Effector memory CD4-positive, alpha-beta T cell (primary cell): ENCODE measurements around the gene ABLIM3.

Experiments
- DNase-seq, 3 donors: peaks; one replicate each; pipeline ENCODE4 v3.0.0-alpha.2; 2020
- H3K27ac ChIP-seq: 2 replicates; pipeline ENCODE4 v1.7.0; 2013; ENCODE audit warnings: mild to moderate bottlenecking, low read length, moderate library complexity; ENCODE audit not compliant: insufficient read depth, poor library complexity, severe bottlenecking
- H3K27me3 ChIP-seq: replicated peaks from 2 replicates; pipeline ENCODE4 v1.7.0; 2013; ENCODE audit warnings: mild to moderate bottlenecking, low read length; ENCODE audit not compliant: insufficient read depth, control insufficient read depth, poor library complexity, severe bottlenecking
- H3K36me3 ChIP-seq: 2 replicates; pipeline ENCODE4 v1.7.0; 2013; ENCODE audit warnings: mild to moderate bottlenecking, low read length, moderate library complexity; ENCODE audit not compliant: control insufficient read depth, insufficient read depth
- H3K4me1 ChIP-seq: 2 replicates; pipeline ENCODE4 v1.7.0; 2013; ENCODE audit warnings: low read length, mild to moderate bottlenecking; ENCODE audit not compliant: control insufficient read depth, insufficient read depth, poor library complexity, severe bottlenecking
- H3K4me3 ChIP-seq: 2 replicates; pipeline ENCODE4 v1.7.0; 2013; ENCODE audit warnings: low read length, low read depth, mild to moderate bottlenecking; ENCODE audit not compliant: insufficient read depth, poor library complexity, severe bottlenecking
- H3K9me3 ChIP-seq: 2 replicates; pipeline ENCODE4 v1.7.0; 2013; ENCODE audit warnings: mild to moderate bottlenecking, low read length, moderate library complexity; ENCODE audit not compliant: control insufficient read depth

The ABLIM3 gene

DNA sequence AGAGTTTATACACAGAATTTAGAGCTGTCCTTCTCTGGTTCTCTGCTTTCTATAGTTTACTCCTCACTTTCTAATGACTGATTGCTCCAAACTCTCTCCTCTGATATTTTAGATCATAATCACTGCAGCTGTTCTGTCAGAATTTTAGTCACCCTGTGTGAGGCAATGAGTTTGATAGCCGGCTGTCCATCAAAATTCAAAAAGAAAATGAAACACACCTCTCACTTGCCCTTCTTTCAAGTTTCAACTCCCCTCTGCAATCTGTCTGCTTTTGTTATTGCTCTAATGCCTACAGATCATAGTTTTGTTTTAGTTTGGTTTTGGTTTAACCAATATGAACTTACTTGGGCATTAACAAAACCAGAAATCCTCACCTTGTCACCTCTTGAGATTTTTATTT, 23.3 kb upstream of the ABLIM3 start:
- Histone ChIP-seq H3K9me3 (no peaks in the 10 kb centered on the region), H3K27me3 (peaks cover 5% of the 10 kb centered on the region), H3K27ac (no peak overlapping the region), H3K4me1 (no peaks in the 10 kb centered on the region), H3K4me3 (no peak overlapping the region), H3K36me3 (no peaks in the 10 kb centered on the region)
- DNase-seq: no peak

DNA sequence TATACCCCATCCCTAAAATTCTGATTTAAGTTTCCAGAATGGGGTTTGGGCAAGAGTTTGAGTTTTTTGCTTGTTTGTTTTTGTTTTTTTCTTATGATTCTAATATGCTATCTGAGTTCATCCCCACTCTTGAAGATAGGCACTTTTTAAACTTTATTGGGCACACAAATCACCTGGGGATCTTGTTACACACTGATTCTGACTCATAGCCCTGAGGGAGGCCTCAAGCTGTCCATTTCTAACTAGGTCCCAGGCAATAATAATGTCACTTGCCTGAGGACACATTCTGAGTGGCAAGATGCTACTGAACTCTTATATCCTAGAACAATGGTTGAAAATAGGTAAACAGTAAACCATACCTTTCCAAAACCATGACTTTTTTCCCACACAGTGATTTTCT, 22.8 kb upstream of the ABLIM3 start:
- no peak for DNase-seq
- Histone ChIP-seq H3K36me3 (no peaks in the 10 kb centered on the region), H3K27ac (no peak overlapping the region), H3K27me3 (peaks cover 5% of the 10 kb centered on the region), H3K4me3 (no peak overlapping the region), H3K4me1 (no peaks in the 10 kb centered on the region), H3K9me3 (no peaks in the 10 kb centered on the region)

GRCh38 chr5:149121145-149121544, 20.1 kb upstream of the ABLIM3 start:
- Histone ChIP-seq H3K27ac (no peak overlapping the region), H3K9me3 (no peaks in the 10 kb centered on the region), H3K4me1 (no peaks in the 10 kb centered on the region), H3K27me3 (peaks cover 5% of the 10 kb centered on the region), H3K36me3 (no peaks in the 10 kb centered on the region), H3K4me3 (no peak overlapping the region)
- no peak for DNase-seq

GRCh38 chr5:149123211-149123610, 18.1 kb upstream of the ABLIM3 start:
- Histone ChIP-seq H3K36me3 (no peaks in the 10 kb centered on the region), H3K4me3 (no peak overlapping the region), H3K9me3 (no peaks in the 10 kb centered on the region), H3K27me3 (peaks cover 5% of the 10 kb centered on the region), H3K27ac (no peak overlapping the region), H3K4me1 (no peaks in the 10 kb centered on the region)
- DNase-seq: no peak

DNA sequence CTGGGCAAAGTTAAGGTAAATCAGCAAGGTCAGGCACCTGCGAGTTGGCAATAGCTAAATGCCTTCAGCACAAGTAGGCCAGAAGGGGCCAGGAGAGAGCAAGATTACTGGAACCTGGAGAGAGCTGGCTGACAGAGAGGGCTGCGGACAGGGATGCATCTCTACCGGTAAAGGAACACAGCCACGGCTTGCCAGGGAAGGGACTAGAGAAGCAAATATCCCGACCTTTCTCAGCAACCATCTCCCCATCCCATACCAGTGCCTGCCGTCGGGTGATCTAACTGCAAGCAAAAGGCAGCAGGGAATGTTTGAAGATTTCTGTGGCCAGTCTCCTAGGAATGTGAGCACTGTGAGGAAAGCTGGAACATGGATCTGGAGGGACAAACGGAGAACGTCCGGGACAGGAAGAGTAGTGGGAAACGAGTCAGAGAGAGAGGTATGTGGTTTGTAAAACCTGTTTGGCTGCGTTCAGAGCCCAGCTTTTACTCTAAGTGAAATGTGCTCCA, 15.9 kb upstream of the ABLIM3 start:
- no peak overlapping the region for H3K4me3 ChIP-seq
- no peaks in the 10 kb centered on the region for H3K9me3 ChIP-seq
- no peaks in the 10 kb centered on the region for H3K4me1 ChIP-seq
- H3K27me3 ChIP-seq: no peaks in the 10 kb centered on the region
- DNase-seq: no peak
- H3K36me3 ChIP-seq: no peaks in the 10 kb centered on the region
- no peak overlapping the region for H3K27ac ChIP-seq

- no peak for DNase-seq
- H3K36me3 ChIP-seq: no peaks in the 10 kb centered on the region
- no peaks in the 10 kb centered on the region for H3K27me3 ChIP-seq
- H3K9me3 ChIP-seq: no peaks in the 10 kb centered on the region
- H3K4me3 ChIP-seq: no peak overlapping the region
- H3K27ac ChIP-seq: no peak overlapping the region
- H3K4me1 ChIP-seq: no peaks in the 10 kb centered on the region
Measured at GRCh38 chr5:149126906-149127305, 14.4 kb upstream of the ABLIM3 start.

GRCh38 chr5:149127394-149127955, 13.8 kb upstream of the ABLIM3 start:
- Histone ChIP-seq H3K4me1 (no peaks in the 10 kb centered on the region), H3K4me3 (no peak overlapping the region), H3K36me3 (no peaks in the 10 kb centered on the region), H3K27ac (no peak overlapping the region), H3K27me3 (no peaks in the 10 kb centered on the region), H3K9me3 (no peaks in the 10 kb centered on the region)
- DNase-seq: no peak

GRCh38 chr5:149128023-149128875, 13.0 kb upstream of the ABLIM3 start:
- Histone ChIP-seq H3K36me3 (no peaks in the 10 kb centered on the region), H3K4me3 (no peak overlapping the region), H3K27me3 (no peaks in the 10 kb centered on the region), H3K4me1 (no peaks in the 10 kb centered on the region), H3K9me3 (no peaks in the 10 kb centered on the region), H3K27ac (no peak overlapping the region)
- no peak for DNase-seq

DNA sequence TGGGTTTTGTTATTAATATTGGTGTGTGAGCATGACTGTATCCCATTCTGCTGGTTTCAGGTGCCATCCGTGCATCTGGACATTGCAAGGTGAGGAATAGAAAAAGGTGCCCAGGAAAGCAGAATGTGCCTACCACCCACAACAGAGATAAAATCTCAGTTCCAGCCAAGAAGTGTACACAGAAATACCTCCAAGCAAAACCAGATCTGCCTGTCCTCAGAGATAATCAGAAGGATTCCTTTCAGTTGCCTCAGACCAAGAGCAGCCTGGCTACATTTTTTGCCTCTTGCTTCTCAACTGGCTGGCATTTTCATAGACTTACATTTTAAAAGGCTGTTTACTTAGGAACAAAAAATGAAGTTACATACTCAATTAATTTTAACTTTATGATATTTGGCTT, 12.1 kb upstream of the ABLIM3 start:
- no peak for DNase-seq
- Histone ChIP-seq H3K9me3 (no peaks in the 10 kb centered on the region), H3K4me3 (no peak overlapping the region), H3K4me1 (no peaks in the 10 kb centered on the region), H3K36me3 (no peaks in the 10 kb centered on the region), H3K27ac (no peak overlapping the region), H3K27me3 (peaks cover 3% of the 10 kb centered on the region)

DNA sequence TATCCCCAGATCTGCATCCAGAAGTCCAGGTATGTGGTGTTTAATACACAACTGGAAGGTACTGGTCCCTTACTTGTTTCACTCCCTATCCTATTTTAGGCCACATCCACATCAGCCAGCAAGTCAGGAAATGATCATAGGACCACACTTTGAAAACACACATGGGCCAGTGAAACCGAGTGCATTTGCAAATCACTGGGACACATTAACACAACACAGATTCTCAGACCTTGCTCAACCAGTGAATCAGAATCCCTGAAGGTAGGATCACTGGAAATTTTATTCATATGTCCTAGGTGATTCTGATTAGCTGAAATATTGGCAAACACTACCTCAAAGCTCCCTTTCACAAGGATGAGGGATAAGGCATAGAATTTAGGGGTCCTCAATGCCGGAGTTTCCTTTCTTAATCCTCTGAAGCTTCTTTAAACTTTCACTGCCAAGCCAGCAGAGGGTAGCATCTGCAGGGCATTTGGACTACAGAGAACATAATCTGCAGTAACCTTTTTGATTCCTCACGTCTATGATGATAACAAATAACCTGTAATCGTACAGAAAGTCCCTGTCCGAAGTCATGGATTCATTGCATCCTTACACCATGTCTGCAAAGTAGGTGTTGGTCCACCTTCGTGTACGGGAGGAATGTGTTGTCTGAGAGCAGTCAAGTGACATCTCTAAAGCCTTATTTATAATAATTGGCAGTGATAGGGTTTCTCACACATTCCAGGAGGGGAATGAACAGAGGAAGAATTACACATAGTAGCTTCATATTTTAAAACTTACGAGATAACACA, 11.0 kb upstream of the ABLIM3 start:
- Histone ChIP-seq H3K4me1 (no peaks in the 10 kb centered on the region), H3K4me3 (no peak overlapping the region), H3K27ac (no peak overlapping the region), H3K36me3 (no peaks in the 10 kb centered on the region), H3K9me3 (no peaks in the 10 kb centered on the region), H3K27me3 (peaks cover 3% of the 10 kb centered on the region)
- no peak for DNase-seq
